HepG2 (cell line): ENCODE data around the gene ARCN1. TPM values are rescaled to one million over a fixed set of nuclear protein-coding genes. Genes with fewer than 3 reads are reported as not detected.

ENCODE experiments used
- ARID4A ChIP-seq: sonication (generic); formaldehyde crosslinking; IDR thresholded peaks from 2 replicates; pipeline ENCODE4 v1.5.0; 2020; ENCODE audit warnings: mild to moderate bottlenecking, missing genetic modification reagents, borderline replicate concordance
- MIER2 ChIP-seq: IDR thresholded peaks from 2 replicates; pipeline ENCODE4 v1.6.1; 2016; ENCODE audit warnings: missing biosample characterization, missing genetic modification reagents
- ZIK1 ChIP-seq: sonication (generic); formaldehyde crosslinking; IDR thresholded peaks from 2 replicates; pipeline ENCODE4 v1.5.0; 2020; ENCODE audit warnings: mild to moderate bottlenecking, low read depth, missing genetic modification reagents, borderline replicate concordance
- ZNF34 ChIP-seq: sonication (generic); formaldehyde crosslinking; IDR thresholded peaks from 2 replicates; pipeline ENCODE4 v1.4.0; 2020; ENCODE audit warnings: mild to moderate bottlenecking, missing genetic modification reagents, borderline replicate concordance
- polyA plus RNA-seq, 8 experiments: library from polyadenylated mRNA; depleted of rRNA in 3 of 8; stranded (reverse) in 7 of 8; unstranded in 1 of 8; fragments of >200 nt; fragmentation: Illumina TruSeq in 4 of 8; extraction: Trizol in 4 of 8; gene quantifications; 2 replicates each; pipeline versions ENCODE4 v1.2.1 to v1.2.3, GENCODE V29; 2011 to 2016; ENCODE audit warnings: low read depth in 4 of 8, missing spikeins in 1 of 8, mixed read lengths in 1 of 8; ENCODE audit not compliant: insufficient read depth in 1 of 8
- total RNA-seq, 5 experiments: library from RNA; depleted of rRNA; stranded (reverse); fragments of >200 nt; fragmentation: Illumina TruSeq; extraction: Trizol; gene quantifications; 2 replicates each; pipeline ENCODE4 v1.2.3, GENCODE V29; 2016; ENCODE audit warnings: low read depth in 1 of 5
- TF ChIP-seq, protein P1 (sequence below): sonication (generic); formaldehyde crosslinking; IDR thresholded peaks from 2 replicates; pipeline ENCODE4 v1.8.0; 2022; ENCODE audit warnings: missing genetic modification reagents, mild to moderate bottlenecking, inconsistent platforms, borderline replicate concordance
- TF ChIP-seq, protein P2 (sequence below): sonication (generic); formaldehyde crosslinking; IDR thresholded peaks from 2 replicates; pipeline ENCODE4 v1.5.0; 2020; ENCODE audit warnings: mild to moderate bottlenecking, missing genetic modification reagents

ARCN1 gene
- total and polyA plus RNA-seq, 2 of the 13 experiments (the other 11 are each of a cell fraction or from before 2014, with no cell fraction given), result 148 to 200 TPM

- TF ChIP-seq, protein P1, sequence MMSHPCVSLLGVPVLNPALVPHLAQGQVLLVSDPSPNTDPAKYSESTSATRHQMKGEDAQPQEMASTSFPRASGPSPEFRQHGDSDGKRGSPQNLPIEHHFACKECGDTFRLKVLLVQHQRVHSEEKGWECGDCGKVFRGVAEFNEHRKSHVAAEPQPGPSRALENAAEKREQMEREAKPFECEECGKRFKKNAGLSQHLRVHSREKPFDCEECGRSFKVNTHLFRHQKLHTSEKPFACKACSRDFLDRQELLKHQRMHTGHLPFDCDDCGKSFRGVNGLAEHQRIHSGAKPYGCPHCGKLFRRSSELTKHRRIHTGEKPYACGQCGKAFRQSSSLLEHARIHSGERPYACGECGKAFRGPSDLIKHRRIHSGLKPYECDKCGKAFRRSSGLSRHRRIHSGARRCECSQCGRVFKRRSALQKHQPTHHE, result no peak
- TF ChIP-seq ARID4A (CRISPR knock-in tag) (peak; percentile 29; the same call in 1 of the 2 replicates), ZNF34 (CRISPR knock-in tag) (no peak), MIER2 (CRISPR knock-in tag) (no peak), ZIK1 (CRISPR knock-in tag) (no peak)
- TF ChIP-seq, protein P2, sequence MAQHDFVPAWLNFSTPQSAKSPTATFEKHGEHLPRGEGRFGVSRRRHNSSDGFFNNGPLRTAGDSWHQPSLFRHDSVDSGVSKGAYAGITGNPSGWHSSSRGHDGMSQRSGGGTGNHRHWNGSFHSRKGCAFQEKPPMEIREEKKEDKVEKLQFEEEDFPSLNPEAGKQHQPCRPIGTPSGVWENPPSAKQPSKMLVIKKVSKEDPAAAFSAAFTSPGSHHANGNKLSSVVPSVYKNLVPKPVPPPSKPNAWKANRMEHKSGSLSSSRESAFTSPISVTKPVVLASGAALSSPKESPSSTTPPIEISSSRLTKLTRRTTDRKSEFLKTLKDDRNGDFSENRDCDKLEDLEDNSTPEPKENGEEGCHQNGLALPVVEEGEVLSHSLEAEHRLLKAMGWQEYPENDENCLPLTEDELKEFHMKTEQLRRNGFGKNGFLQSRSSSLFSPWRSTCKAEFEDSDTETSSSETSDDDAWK (CRISPR knock-in tag), result no peak
Measured at GRCh38 chr11:118634431-118635236, 62.4 kb downstream of the ARCN1 start (continued).
